B cell (primary cell): ENCODE results near the gene DNAH11. TPM values are rescaled to one million over a fixed set of nuclear protein-coding genes. Genes with fewer than 3 reads are reported as not detected.

Experiments
- ATAC-seq: fragments of 200-7000 bp; cut with Tn5 transposase; one replicate; pipeline ENCODE4 v1.10.0; 2021; ENCODE audit warnings: low read depth, mild to moderate bottlenecking, moderate number of reproducible peaks, moderate library complexity
- CTCF ChIA-PET: fragments of 350-600 bp; sonication (Branson Sonifier 250); formaldehyde crosslinking; loops from one replicate; lab custom pipeline; 2021; ENCODE audit warnings: antibody characterized with exemption, inconsistent platforms; lab: Charles Lee
- POLR2A ChIA-PET: fragments of 350-600 bp; sonication (Branson Sonifier 250); formaldehyde crosslinking; loops from one replicate; lab custom pipeline; 2021; ENCODE audit warnings: antibody characterized with exemption; lab: Charles Lee
- DNase-seq: peaks from one replicate; pipeline ENCODE4 v3.0.0; 2013
- H2AFZ ChIP-seq: 2 replicates; pipeline ENCODE4 v1.6.1; 2012; ENCODE audit warnings: mild to moderate bottlenecking, low read depth, low read length; ENCODE audit not compliant: insufficient read depth, poor library complexity, severe bottlenecking
- H3K27ac ChIP-seq, 2 donors: 1 replicate in 1 of 2; 2 replicates in 1 of 2; pipeline ENCODE4 v1.5.1; 2012 to 2013; ENCODE audit warnings: low read length in 2 of 2, mild to moderate bottlenecking in 2 of 2, moderate library complexity in 1 of 2
- H3K27me3 ChIP-seq, 4 experiments: fragments of 200-600 bp in 1 of 4; sonication (generic) in 1 of 4; replicated peaks in 1 of 4; 1 replicate in 2 of 4; 2 replicates in 2 of 4; pipeline versions ENCODE4 v1.6.1 to v1.7.0; 2013 to 2016; ENCODE audit warnings: low read length in 3 of 4, mild to moderate bottlenecking in 2 of 4, mixed read lengths in 1 of 4, moderate library complexity in 1 of 4; ENCODE audit not compliant: insufficient read depth in 4 of 4, control insufficient read depth in 3 of 4; ENCODE audit errors: control extremely low read depth in 1 of 4
- H3K36me3 ChIP-seq, 2 experiments: replicated peaks in 1 of 2; 1 replicate in 1 of 2; 2 replicates in 1 of 2; pipeline versions ENCODE4 v1.6.1 to v1.7.1; 2013; ENCODE audit warnings: low read length in 1 of 2; ENCODE audit not compliant: insufficient read depth in 2 of 2, control insufficient read depth in 1 of 2; ENCODE audit errors: control extremely low read depth in 1 of 2, extremely low read depth in 1 of 2
- H3K4me1 ChIP-seq, 2 donors: fragments of 200-600 bp in 1 of 2; sonication (generic) in 1 of 2; 1 replicate in 1 of 2; 2 replicates in 1 of 2; pipeline versions ENCODE4 v1.5.1 to v1.6.1; 2013 to 2017; ENCODE audit warnings: low read length in 2 of 2; ENCODE audit not compliant: control insufficient read depth in 2 of 2, insufficient read depth in 2 of 2
- H3K4me2 ChIP-seq: replicated peaks from 2 replicates; pipeline ENCODE3; 2012; ENCODE audit warnings: mild to moderate bottlenecking, low read depth, low read length; ENCODE audit not compliant: poor library complexity, severe bottlenecking
- H3K4me3 ChIP-seq, 5 experiments: fragments of 200-600 bp in 1 of 5; sonication (generic) in 1 of 5; 1 replicate in 3 of 5; 2 replicates in 2 of 5; pipeline versions ENCODE4 v1.5.1 to v1.7.0; 2011 to 2016; ENCODE audit warnings: low read length in 4 of 5, mild to moderate bottlenecking in 4 of 5, low read depth in 2 of 5, control low read depth in 1 of 5, moderate library complexity in 1 of 5; ENCODE audit not compliant: insufficient read depth in 1 of 5; ENCODE audit errors: control extremely low read depth in 1 of 5, extremely low read depth in 1 of 5
- H3K79me2 ChIP-seq: fragments of 200-600 bp; sonication (generic); one replicate; pipeline ENCODE4 v1.6.0; 2016; ENCODE audit warnings: low read length; ENCODE audit not compliant: control insufficient read depth, insufficient read depth
- H3K9ac ChIP-seq: fragments of 200-600 bp; sonication (generic); 2 replicates; pipeline ENCODE4 v1.6.1; 2017; ENCODE audit warnings: mild to moderate bottlenecking, low read length, moderate library complexity
- H3K9me3 ChIP-seq, 3 donors: one replicate each; pipeline versions ENCODE4 v1.6.1 to v1.7.1; 2013; ENCODE audit warnings: low read length in 2 of 3; ENCODE audit not compliant: control insufficient read depth in 2 of 3, insufficient read depth in 1 of 3; ENCODE audit errors: control extremely low read depth in 1 of 3
- H4K20me1 ChIP-seq: 2 replicates; pipeline ENCODE4 v1.6.0; 2012; ENCODE audit warnings: mild to moderate bottlenecking, low read length; ENCODE audit not compliant: insufficient read depth, control insufficient read depth, poor library complexity, severe bottlenecking
- H3K27ac Mint-ChIP-seq: one replicate; pipeline ENCODE4 v1.8.0; 2021; ENCODE audit warnings: mixed read lengths
- H3K27me3 Mint-ChIP-seq: one replicate; pipeline ENCODE4 v1.8.0; 2021; ENCODE audit warnings: mixed read lengths
- H3K4me1 Mint-ChIP-seq: one replicate; pipeline ENCODE4 v1.8.0; 2021; ENCODE audit warnings: mixed read lengths
- H3K4me3 Mint-ChIP-seq: one replicate; pipeline ENCODE4 v1.8.0; 2021; ENCODE audit warnings: mixed read lengths
- H3K9me3 Mint-ChIP-seq: one replicate; pipeline ENCODE4 v1.8.0; 2022; ENCODE audit warnings: mixed read lengths; ENCODE audit not compliant: insufficient read depth
- EZH2 ChIP-seq: IDR thresholded peaks from 2 replicates; pipeline ENCODE4 v1.6.1; 2012; ENCODE audit warnings: borderline replicate concordance, low read depth, mild to moderate bottlenecking, moderate library complexity, low read length; ENCODE audit not compliant: insufficient read depth, poor library complexity, severe bottlenecking
- WGBS: methylation state at CpG from one replicate; pipeline ENCODE4 v1.1.5; 2013; ENCODE audit warnings: missing lambda C conversion rate; ENCODE audit not compliant: insufficient coverage; 5-methylcytosine and 5-hydroxymethylcytosine counted together
- intact Hi-C: fragments of 100-400 bp; cut with micrococcal nuclease; formaldehyde crosslinking; loops from one replicate; pipeline ENCODE4 v1.10.0; 2022
- polyA plus RNA-seq: library from polyadenylated mRNA; depleted of rRNA; stranded (reverse); fragments of >200 nt; gene quantifications from 2 replicates; pipeline ENCODE4 v1.2.3, GENCODE V29; 2012
- total RNA-seq, 2 donors: library from RNA; stranded (reverse); fragments of 120-200 nt in 1 of 2; gene quantifications; 1 replicate in 1 of 2; 2 replicates in 1 of 2; pipeline versions ENCODE4 v1.2.3 to v1.2.4, GENCODE V29; 2013 to 2022
- TF ChIP-seq, protein P1 (sequence below): fragments of 200-600 bp; IDR thresholded peaks from one replicate; pipeline ENCODE4 v1.8.0; 2022; ENCODE audit warnings: antibody characterized with exemption, mild to moderate bottlenecking

The DNAH11 gene
- total and polyA plus RNA-seq, 2 donors (not counting 1 experiment from before 2014, with no cell fraction given): not detected

DNA sequence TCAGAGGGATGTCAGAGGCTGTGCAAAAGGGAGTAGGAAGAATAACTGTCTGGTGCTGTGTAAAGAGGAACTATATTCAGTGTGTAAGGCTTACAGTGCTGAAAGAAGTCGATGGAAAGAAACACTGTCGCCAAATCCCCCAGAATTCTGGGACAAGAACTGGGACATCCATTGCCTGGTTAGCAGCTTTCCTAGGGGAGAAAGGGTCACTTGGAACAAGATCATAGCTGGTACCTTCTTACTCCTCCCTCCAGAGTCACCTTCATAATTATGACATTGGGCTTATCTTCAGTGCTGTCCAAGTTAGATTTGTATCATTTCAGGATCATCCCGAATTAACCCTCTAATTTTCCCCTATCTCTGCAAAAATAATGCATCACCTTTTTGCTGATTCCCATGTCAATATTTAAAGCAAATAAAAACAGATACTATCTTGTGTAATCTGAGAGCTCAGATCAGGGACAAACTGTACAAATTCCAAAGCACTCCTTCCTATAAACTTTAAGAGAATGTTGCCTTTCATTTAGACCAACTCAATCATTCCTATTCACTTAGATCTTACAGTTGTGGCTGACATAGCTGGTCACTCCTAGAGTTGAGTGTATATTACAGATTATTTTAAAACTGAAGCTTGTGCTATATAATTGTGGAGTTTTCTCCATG lies 96.5 kb downstream of the DNAH11 start:
- ChIA-PET CTCF (no interaction called here), POLR2A (no interaction called here)
- intact Hi-C loops: no loop called here
- ATAC-seq (no peak), DNase-seq (no peak)
- H3K27me3 ChIP-seq: peaks cover 0 to 9% (median 2%) of the 10 kb centered on the region in 4 experiments
- H3K4me1 ChIP-seq: no peaks in the 10 kb centered on the region
- no peak overlapping the region for H3K27ac ChIP-seq
- TF ChIP-seq, protein P1, sequence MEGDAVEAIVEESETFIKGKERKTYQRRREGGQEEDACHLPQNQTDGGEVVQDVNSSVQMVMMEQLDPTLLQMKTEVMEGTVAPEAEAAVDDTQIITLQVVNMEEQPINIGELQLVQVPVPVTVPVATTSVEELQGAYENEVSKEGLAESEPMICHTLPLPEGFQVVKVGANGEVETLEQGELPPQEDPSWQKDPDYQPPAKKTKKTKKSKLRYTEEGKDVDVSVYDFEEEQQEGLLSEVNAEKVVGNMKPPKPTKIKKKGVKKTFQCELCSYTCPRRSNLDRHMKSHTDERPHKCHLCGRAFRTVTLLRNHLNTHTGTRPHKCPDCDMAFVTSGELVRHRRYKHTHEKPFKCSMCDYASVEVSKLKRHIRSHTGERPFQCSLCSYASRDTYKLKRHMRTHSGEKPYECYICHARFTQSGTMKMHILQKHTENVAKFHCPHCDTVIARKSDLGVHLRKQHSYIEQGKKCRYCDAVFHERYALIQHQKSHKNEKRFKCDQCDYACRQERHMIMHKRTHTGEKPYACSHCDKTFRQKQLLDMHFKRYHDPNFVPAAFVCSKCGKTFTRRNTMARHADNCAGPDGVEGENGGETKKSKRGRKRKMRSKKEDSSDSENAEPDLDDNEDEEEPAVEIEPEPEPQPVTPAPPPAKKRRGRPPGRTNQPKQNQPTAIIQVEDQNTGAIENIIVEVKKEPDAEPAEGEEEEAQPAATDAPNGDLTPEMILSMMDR: no peak
- TF ChIP-seq EZH2: no peak
- H3K4me2 ChIP-seq: no peak overlapping the region
- no peaks in the 10 kb centered on the region for H3K79me2 ChIP-seq
- H3K36me3 ChIP-seq: no peaks in the 10 kb centered on the region
- no peaks in the 10 kb centered on the region for H3K9me3 ChIP-seq
- no peaks in the 10 kb centered on the region for H3K4me1 Mint-ChIP-seq
- no peak overlapping the region for H3K9ac ChIP-seq
- no peak overlapping the region for H2AFZ ChIP-seq
- peaks cover 23% of the 10 kb centered on the region for H3K27me3 Mint-ChIP-seq
- no peaks in the 10 kb centered on the region for H4K20me1 ChIP-seq
- WGBS: 85% methylated on average over 3 of the region's 3 CpGs
- H3K4me3 Mint-ChIP-seq: no peak overlapping the region
- H3K27ac Mint-ChIP-seq: no peak overlapping the region
- H3K4me3 ChIP-seq: no peak overlapping the region
- no peaks in the 10 kb centered on the region for H3K9me3 Mint-ChIP-seq

DNA sequence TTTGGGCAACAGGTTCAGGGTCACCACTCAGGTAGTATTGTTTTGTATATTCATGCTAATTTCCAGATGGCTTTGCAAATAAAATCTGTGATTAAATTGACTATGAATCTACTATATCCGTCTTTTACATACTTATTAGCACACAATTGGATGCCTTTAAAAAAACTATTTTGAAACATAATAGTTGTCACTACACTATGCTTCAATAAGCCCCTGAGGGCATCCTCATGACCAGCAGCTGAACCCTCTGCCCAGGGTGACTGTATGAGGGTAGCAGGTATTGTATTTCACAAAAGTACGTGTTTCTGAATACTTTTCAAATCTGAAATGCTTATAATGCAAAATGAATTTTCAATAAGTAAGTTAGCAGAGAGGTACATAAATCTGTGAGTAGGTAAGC lies 97.3 kb downstream of the DNAH11 start:
- H3K27ac Mint-ChIP-seq: no peak overlapping the region
- no peak overlapping the region for H3K27ac ChIP-seq
- H3K36me3 ChIP-seq: no peaks in the 10 kb centered on the region
- no peaks in the 10 kb centered on the region for H3K9me3 ChIP-seq
- no peaks in the 10 kb centered on the region for H3K4me1 Mint-ChIP-seq
- H3K4me2 ChIP-seq: no peak overlapping the region
- ChIA-PET CTCF (no interaction called here), POLR2A (no interaction called here)
- H2AFZ ChIP-seq: no peak overlapping the region
- DNase-seq (no peak), ATAC-seq (no peak)
- no peaks in the 10 kb centered on the region for H3K79me2 ChIP-seq
- H4K20me1 ChIP-seq: no peaks in the 10 kb centered on the region
- H3K4me1 ChIP-seq: no peaks in the 10 kb centered on the region
- WGBS: no CpG with 5 or more reads among the region's 2 CpGs
- TF ChIP-seq EZH2: no peak
- TF ChIP-seq, protein P1: no peak
- H3K9ac ChIP-seq: no peak overlapping the region
- intact Hi-C loops: no loop called here
- H3K27me3 Mint-ChIP-seq: peaks cover 26% of the 10 kb centered on the region
- no peak overlapping the region for H3K4me3 ChIP-seq
- H3K4me3 Mint-ChIP-seq: no peak overlapping the region
- peaks cover 0 to 9% (median 2%) of the 10 kb centered on the region in 4 experiments for H3K27me3 ChIP-seq
- no peaks in the 10 kb centered on the region for H3K9me3 Mint-ChIP-seq
